ENCODE data around the gene CSGALNACT2. TPM values are rescaled to one million over a fixed set of nuclear protein-coding genes. Genes with fewer than 3 reads are reported as not detected.

CSGALNACT2 gene
- total and polyA plus RNA-seq, 9 of the 15 experiments (the other 6 are each of a cell fraction or from before 2014, with no cell fraction given), result 1.4 to 7.3 (median 3.5) TPM

DNA sequence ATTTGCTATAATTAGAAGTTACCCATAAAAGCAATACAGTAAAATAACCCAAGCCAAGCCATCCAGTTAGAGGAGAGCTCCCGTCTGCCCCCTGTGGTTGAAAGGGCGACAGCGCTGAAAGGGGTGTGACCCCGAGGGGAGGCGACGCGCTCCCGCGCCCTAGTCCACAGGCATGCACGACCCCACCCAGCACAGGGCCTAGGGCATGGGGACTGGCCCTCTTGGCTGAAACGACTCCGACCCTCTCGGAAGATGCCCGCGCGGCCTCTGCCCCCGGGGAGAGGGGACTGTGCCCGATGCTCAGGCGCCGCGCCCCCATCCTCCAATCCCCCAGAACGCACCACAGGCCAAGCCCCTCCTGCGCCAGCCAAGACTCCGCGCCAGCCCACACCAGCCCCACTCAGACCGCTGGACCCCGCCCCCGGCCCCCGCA is 64.0 kb downstream of the CSGALNACT2 start (continued):
- TF ChIP-seq ARID4B (CRISPR knock-in tag; IDR thresholded peaks at IDR 0.05) (peak; percentile 71), LEF1 (IDR thresholded peaks at IDR 0.05) (no peak), SPI1 (IDR thresholded peaks at IDR 0.05; ENCODE audit: borderline replicate concordance, low read depth, low read length) (no peak), TSC22D4 (tag; IDR thresholded peaks at IDR 0.05) (no peak), RNF219 (CRISPR knock-in tag; IDR thresholded peaks at IDR 0.05) (no peak), SNRNP70 (optimal IDR thresholded peaks at IDR 0.05; ENCODE audit: low read depth, low read length) (no peak), SMC3 (conservative IDR thresholded peaks at IDR 0.05; ENCODE audit: insufficient read depth, low read depth, low read length) (0 out of 2 replicates have a peak, but pooled peaks have one; percentile 20), CBFA2T3 (IDR thresholded peaks at IDR 0.05) (no peak), ILF3 (IDR thresholded peaks at IDR 0.05; ENCODE audit: borderline replicate concordance) (no peak), HNRNPK (IDR thresholded peaks at IDR 0.05; ENCODE audit: low read depth, low read length, poor library complexity, severe bottlenecking) (no peak), KDM1A (IDR thresholded peaks at IDR 0.05) (no peak), ZEB2 (IDR thresholded peaks at IDR 0.05) (no peak), NONO (IDR thresholded peaks at IDR 0.05; ENCODE audit: low read depth in 2 of 2, low read length in 1 of 2) (peak in 1 of 2 experiments; percentile 75; a peak in 1 of 4 replicates), MEF2D (tag; conservative IDR thresholded peaks at IDR 0.05; ENCODE audit: low read depth) (no peak), GABPB1 (CRISPR knock-in tag; IDR thresholded peaks at IDR 0.05) (peak; percentile 45; the same call in 1 of the 2 replicates), FOXK2 (conservative IDR thresholded peaks at IDR 0.05 in 1 of 2, IDR thresholded peaks at IDR 0.05 in 1 of 2; ENCODE audit: low read depth in 2 of 2) (peak; percentile 23 to 38; a peak in 1 of 4 replicates), ZBED1 (IDR thresholded peaks at IDR 0.05) (no peak), XRCC5 (IDR thresholded peaks at IDR 0.05; ENCODE audit: low read depth, low read length) (peak; percentile 71; the same call in 1 of the 2 replicates), PHB (CRISPR knock-in tag; IDR thresholded peaks at IDR 0.05) (no peak), MAFF (IDR thresholded peaks at IDR 0.05; ENCODE audit: low read length) (no peak), ZNF586 (CRISPR knock-in tag; conservative IDR thresholded peaks at IDR 0.05) (no peak), ERF (CRISPR knock-in tag; IDR thresholded peaks at IDR 0.05) (no peak)
- TF ChIP-seq, protein P1, sequence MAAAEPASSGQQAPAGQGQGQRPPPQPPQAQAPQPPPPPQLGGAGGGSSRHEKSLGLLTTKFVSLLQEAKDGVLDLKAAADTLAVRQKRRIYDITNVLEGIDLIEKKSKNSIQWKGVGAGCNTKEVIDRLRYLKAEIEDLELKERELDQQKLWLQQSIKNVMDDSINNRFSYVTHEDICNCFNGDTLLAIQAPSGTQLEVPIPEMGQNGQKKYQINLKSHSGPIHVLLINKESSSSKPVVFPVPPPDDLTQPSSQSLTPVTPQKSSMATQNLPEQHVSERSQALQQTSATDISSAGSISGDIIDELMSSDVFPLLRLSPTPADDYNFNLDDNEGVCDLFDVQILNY (CRISPR knock-in tag; IDR thresholded peaks at IDR 0.05), result no peak
